Stimulated activated CD8-positive, alpha-beta memory T cell treated with anti-CD3 and anti-CD28 coated beads, Interleukin-4, amount 100 ng/mL, for 48 hours (primary cell): ENCODE results near the gene MPP7.

Source experiments
- DNase-seq: peaks from one replicate; pipeline ENCODE4 v3.0.0-alpha.2; 2020

The MPP7 gene

GRCh38 chr10:28263136-28263857 is 39.6 kb downstream of the MPP7 start:
- no peak for DNase-seq

GRCh38 chr10:28256776-28257175 is 46.1 kb downstream of the MPP7 start:
- DNase-seq: no peak

- no peak for DNase-seq
These were observed 48.4 kb downstream of the MPP7 start for GRCh38 chr10:28254290-28254985.

GRCh38 chr10:28253169-28253785 is 49.6 kb downstream of the MPP7 start:
- no peak for DNase-seq
